H1 (cell line): ENCODE measurements around the gene PPAT. TPM values are rescaled to one million over a fixed set of nuclear protein-coding genes. Genes with fewer than 3 reads are reported as not detected.

Experiments
- CTCF ChIP-seq, 3 experiments: IDR thresholded peaks; 1 replicate in 2 of 3; 2 replicates in 1 of 3; pipeline versions ENCODE4 v1.5.1 to v1.6.1; 2011; ENCODE audit warnings: low read length in 3 of 3, mild to moderate bottlenecking in 3 of 3, inconsistent platforms in 2 of 3, low read depth in 1 of 3, moderate library complexity in 1 of 3; ENCODE audit not compliant: insufficient read depth in 1 of 3; ENCODE audit errors: control extremely low read depth in 1 of 3
- ZNF274 ChIP-seq: IDR thresholded peaks from 2 replicates; pipeline ENCODE4 v1.7.0; 2012; ENCODE audit warnings: low read length, borderline replicate concordance; ENCODE audit errors: extremely low read depth
- polyA plus RNA-seq, 7 experiments: library from polyadenylated mRNA; depleted of rRNA in 3 of 7; stranded (reverse) in 5 of 7; unstranded in 2 of 7; fragments of >200 nt in 5 of 7; fragments of 200-250 nt in 2 of 7; gene quantifications; 1 replicate in 5 of 7; 2 replicates in 1 of 7; 4 replicates in 1 of 7; pipeline versions ENCODE4 v1.2.1 to v1.2.3, GENCODE V29; 2011 to 2013; ENCODE audit warnings: missing spikeins in 2 of 7, mixed read lengths in 2 of 7
- total RNA-seq: library from RNA; stranded (reverse); fragmentation: NEBNext Ultra II Directional; extraction: Animal tissue kit (Norgen Biotek cat#: 25700); gene quantifications from 2 replicates; pipeline ENCODE4 v1.2.1, GENCODE V29; 2021

Gene PPAT
- total and polyA plus RNA-seq, 2 of the 8 experiments (the other 6 are each of a cell fraction or from before 2014, with no cell fraction given), result 24.5 to 104 TPM

GRCh38 chr4:56467284-56468096 lies 32.1 kb upstream of the PPAT start, which contains the start of gene SRP72 (continued):
- TF ChIP-seq ZNF274, result no peak
- TF ChIP-seq CTCF (IDR thresholded peaks at IDR 0.05; ENCODE audit: control extremely low read depth in 1 of 3, insufficient read depth in 1 of 3, low read depth in 1 of 3, low read length in 3 of 3), result no peak
